ENCODE results near the gene PDE8B. TPM values are rescaled to one million over a fixed set of nuclear protein-coding genes. Genes with fewer than 3 reads are reported as not detected.
A peak's percentile ranks its signal among the peaks of the same experiment; 100 is the strongest.

PDE8B gene
- total RNA-seq = under 1 TPM in 1 of 2 donors, not detected in 1; 0.10 TPM

DNA sequence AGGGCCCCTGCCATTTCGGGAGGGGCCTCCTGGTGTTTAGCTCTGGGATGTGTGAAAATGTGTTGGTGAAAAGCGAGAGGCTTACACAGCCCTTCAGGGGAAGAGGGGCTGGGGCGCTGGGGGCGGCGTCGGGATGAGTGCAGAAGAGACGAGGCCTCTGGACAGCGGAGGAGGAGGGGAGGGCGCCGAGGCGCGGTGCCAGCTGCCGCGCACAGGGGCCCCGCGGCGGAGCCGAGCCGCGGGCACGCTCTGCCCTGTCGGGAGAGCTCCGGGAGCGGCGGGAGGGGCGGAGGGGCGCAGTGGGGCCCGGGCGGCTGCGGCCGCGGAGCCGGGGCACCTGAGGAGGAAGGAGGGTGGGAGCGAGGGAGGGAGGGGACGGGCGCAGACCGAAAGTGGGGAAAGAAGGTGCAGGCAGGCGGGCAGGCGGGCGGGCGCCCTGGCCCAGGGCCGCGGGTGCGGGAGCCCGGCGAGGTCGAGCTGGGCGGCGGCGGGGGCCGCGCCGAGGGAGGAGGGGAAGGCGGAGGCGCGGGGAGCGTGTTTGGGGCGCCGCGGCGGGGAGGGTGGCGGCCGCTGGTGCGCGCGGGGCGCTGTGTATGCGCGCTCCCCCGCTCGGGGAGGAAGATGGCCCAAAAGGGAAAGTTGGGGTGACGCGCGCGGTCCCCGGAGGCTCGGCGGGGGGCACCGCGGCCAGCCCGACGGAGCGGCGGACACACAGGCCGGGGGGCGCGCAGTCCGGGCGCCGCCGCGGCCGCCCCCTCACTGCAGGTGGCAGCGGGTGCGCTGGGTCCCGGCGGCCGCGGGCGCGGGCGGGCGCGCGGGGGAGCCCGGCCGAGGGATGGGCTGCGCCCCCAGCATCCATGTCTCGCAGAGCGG, at the start of gene PDE8B:
TSS of gene PDE8B (plus strand) at position 590 of the 873 bp plus-strand sequence. CDS start at position 836, 246 bp downstream.
- DNase-seq (ENCODE audit: low spot score in 2 of 2) (peak in 1 of 2 donors; percentile 20), ATAC-seq (peak; percentile 26 to 68)
- Mint-ChIP-seq H3K36me3 (peaks cover 6 to 12% of the 10 kb centered on the region in 2 donors), H3K9me3 (no peaks in the 10 kb centered on the region), H3K27ac (no peak within 1 kb of the TSS)

DNA sequence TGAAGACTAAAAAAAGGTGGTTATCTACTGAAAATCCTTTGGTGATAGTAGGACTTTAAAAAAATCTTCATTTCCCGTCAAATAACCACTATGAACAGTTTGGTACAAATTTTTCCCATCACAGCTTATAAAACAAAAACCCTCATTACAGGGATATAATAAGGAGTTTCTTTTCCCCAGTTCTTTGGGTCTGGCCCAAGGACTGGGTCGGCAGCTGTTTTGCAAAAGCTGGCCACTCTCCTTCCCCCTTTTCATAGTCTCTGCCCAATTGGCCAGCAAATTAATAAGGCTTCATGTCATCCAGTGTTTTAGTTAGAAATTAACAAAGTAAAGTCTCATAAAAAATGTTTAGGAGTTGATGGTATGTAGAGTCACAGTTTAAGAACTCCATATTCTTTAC, 47.0 kb upstream of the PDE8B start:
- no peak for DNase-seq (ENCODE audit: low spot score in 2 of 2)
- ATAC-seq = no peak
- Mint-ChIP-seq H3K9me3 (no peaks in the 10 kb centered on the region), H3K27ac (no peak overlapping the region), H3K36me3 (no peaks in the 10 kb centered on the region)

DNA sequence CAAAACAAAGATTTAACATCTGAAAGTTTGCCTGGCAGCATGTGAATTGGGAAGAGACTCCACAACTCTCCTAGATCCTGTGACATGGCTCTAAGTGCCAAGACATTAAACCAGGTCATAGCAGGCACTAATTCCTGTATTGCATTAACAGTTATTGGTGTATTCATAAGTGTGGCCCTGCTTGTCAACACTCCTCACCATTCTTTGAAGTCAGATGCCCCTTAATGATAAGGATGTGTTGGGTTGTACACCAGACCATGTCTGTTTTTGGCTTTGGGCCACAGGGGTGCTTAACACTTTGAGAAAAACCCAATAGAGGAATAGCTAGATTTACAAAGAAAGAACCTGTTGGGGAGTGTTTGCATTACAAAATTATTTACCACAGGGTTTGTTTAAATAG, 43.4 kb upstream of the PDE8B start:
- H3K36me3 Mint-ChIP-seq = no peaks in the 10 kb centered on the region
- no peak overlapping the region for H3K27ac Mint-ChIP-seq
- DNase-seq (ENCODE audit: low spot score in 2 of 2) (no peak), ATAC-seq (no peak)
- H3K9me3 Mint-ChIP-seq = no peaks in the 10 kb centered on the region

DNA sequence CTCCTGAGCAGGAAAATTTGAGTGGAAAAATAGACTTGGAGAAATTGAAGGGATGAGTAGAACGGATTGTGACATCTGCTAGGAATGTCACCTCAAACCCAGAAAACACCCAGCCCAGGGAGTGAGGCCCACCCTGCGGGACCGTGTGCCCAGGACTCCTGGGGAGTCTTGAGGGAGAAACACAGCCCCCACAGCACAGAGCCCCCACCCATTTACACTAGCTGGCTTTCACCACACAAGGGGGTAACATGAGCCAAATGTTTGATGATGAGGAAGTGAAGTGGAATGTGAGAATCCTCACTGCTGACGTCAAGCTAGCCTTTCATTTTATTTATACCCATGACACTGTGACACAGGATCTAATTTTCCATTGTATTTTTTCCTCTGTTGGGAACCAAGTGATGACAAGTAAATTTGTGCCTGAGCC, 42.8 kb upstream of the PDE8B start:
- DNase-seq (ENCODE audit: low spot score in 2 of 2) (no peak), ATAC-seq (no peak)
- no peak overlapping the region for H3K27ac Mint-ChIP-seq
- H3K36me3 Mint-ChIP-seq = no peaks in the 10 kb centered on the region
- no peaks in the 10 kb centered on the region for H3K9me3 Mint-ChIP-seq

- no peak for ATAC-seq
- Mint-ChIP-seq H3K36me3 (no peaks in the 10 kb centered on the region), H3K27ac (no peak overlapping the region), H3K9me3 (no peaks in the 10 kb centered on the region)
- no peak for DNase-seq (ENCODE audit: low spot score in 2 of 2)
Measured at GRCh38 chr5:77168161-77168878, 42.2 kb upstream of the PDE8B start.

DNA sequence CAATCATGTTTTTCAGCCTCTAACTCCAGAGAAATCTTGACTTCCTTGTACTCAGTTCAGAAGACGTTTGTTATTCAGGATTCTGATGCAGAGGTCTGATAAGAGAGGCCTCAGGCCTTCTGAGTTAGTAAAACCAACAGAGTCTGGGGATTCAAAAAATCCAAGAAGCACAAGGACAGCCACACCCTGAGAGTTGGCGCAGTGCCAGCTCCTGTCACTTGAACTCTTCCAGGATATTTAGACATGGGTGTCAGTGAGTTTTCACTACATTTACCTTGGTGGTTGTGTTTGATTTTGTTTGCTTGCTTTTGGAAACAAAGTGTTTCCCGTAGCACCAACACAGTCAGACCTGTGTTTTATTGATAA, 41.6 kb upstream of the PDE8B start:
- Mint-ChIP-seq H3K27ac (no peak overlapping the region), H3K9me3 (no peaks in the 10 kb centered on the region), H3K36me3 (no peaks in the 10 kb centered on the region)

DNA sequence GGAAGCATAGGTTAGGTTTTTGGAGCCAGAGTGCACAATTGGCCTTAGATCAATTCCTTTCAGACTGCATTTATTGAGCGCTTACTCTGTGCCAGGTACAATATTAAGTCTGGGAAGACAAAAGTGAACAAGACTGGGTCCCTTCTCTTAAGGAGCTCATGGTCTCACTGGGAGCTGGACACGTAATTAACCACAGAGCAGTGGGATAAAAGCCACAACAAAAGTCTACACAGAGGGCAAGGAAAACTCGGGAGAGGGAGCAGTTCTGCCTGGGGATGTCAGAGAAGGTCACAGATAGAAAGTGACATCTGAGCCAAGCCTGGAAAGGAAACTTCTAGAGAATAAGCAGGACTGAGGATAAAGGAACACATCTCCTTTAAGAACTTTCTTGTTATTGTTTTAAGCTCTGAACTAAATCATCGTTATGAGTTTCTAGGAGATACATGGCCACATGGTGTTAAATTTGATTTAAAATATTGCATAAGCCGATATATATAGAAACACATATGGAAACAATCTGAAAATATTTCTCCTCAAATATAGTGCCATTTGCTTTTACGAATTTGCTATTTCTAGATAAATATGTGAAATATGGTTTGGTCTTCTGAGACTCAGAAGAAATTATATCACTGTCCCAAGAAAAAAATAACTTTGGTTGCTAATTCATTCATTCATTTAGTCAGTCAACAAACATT, 40.1 kb upstream of the PDE8B start:
- no peak for DNase-seq (ENCODE audit: low spot score in 2 of 2)
- no peak overlapping the region for H3K27ac Mint-ChIP-seq
- no peaks in the 10 kb centered on the region for H3K36me3 Mint-ChIP-seq
- no peak for ATAC-seq
- H3K9me3 Mint-ChIP-seq = no peaks in the 10 kb centered on the region

More for the DNA sequence above, 41.6 kb upstream of the PDE8B start:
- ATAC-seq (no peak), DNase-seq (ENCODE audit: low spot score in 2 of 2) (no peak)

DNA sequence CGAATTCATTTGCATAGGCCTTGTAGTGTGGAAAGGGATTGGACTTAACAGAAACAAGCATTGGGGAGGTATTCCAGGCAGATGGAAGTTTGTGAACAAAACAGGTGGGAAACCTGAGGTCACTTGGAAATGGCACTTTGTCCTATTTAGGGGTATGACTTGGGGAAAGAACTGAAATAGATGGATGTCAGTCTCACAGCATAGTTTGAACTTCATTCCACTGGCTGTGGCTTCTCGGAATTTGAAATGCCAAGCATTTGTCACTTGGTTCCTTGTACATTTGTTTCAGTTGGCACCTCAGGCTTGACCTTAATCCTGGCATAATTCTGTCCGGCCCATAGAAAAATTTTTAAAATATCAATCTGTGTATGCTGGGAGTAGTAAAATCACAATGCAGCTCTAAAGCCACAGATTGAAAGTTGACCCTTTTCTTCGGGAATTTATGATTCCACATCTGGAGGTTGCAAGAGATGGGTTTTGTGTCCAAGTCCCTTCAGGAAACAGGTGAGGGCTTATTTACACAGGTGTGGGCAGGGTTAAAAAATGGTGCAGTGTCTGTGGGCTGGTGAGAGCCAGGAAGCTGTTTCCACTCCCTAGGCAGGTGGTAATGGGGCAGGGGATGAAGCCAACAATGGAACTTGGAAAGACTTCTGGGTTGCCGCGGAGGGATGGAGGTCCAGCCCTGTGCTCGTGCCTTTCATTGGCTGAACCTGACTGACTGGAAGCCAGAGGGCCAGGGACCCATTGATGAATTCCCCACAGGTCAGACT, 39.2 kb upstream of the PDE8B start:
- Mint-ChIP-seq H3K27ac (no peak overlapping the region), H3K36me3 (no peaks in the 10 kb centered on the region), H3K9me3 (no peaks in the 10 kb centered on the region)
- DNase-seq (ENCODE audit: low spot score in 2 of 2) (no peak), ATAC-seq (no peak)

- Mint-ChIP-seq H3K9me3 (no peaks in the 10 kb centered on the region), H3K36me3 (no peaks in the 10 kb centered on the region), H3K27ac (no peak overlapping the region)
- no peak for ATAC-seq
- no peak for DNase-seq (ENCODE audit: low spot score in 2 of 2)
Measured at GRCh38 chr5:77172713-77173328, 37.7 kb upstream of the PDE8B start.

DNA sequence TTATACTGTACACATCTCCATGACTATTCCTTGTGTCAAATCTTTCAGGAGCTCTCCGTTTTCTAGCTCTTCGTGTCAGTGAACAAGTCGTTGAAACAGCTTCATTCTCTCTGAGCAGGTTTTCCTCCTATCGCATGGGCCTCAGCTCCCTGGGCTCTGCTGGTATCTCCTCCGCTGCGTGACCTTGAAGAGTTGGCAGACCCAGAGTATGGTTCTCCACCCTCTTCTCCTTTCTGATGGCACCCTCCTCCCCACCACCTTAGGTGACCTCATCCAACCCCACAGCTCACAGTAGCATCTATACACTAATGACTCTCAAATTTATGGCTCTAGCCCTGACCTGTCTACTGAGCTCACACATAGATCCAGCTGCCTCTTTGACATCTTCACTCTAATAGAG, 36.0 kb upstream of the PDE8B start:
- Mint-ChIP-seq H3K36me3 (no peaks in the 10 kb centered on the region), H3K27ac (no peak overlapping the region), H3K9me3 (no peaks in the 10 kb centered on the region)
- no peak for DNase-seq (ENCODE audit: low spot score in 2 of 2)
- no peak for ATAC-seq

DNA sequence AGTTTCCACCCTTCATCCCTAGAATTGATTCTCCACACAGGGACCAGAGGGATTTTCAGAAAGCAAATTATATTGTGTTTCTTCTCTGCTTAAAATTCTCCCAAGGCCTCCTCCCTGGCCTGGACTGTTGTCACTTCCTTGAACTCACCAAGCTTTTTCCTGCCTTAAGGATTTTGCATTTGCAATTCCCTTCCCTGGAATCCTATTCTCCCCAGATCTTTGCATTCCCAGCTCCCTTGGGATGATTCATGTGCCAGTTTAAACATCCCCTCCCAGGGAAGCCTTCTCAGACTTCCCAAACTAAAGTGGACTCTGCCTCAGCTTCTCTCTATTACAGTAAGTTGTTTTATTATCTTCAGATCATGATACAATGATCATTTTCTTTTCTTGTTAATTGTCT, 35.2 kb upstream of the PDE8B start:
- H3K9me3 Mint-ChIP-seq = no peaks in the 10 kb centered on the region
- no peak for DNase-seq (ENCODE audit: low spot score in 2 of 2)
- no peak overlapping the region for H3K27ac Mint-ChIP-seq

GRCh38 chr5:77176429-77176828, 34.1 kb upstream of the PDE8B start:
- Mint-ChIP-seq H3K9me3 (no peaks in the 10 kb centered on the region), H3K36me3 (no peaks in the 10 kb centered on the region), H3K27ac (no peak overlapping the region)
- DNase-seq (ENCODE audit: low spot score in 2 of 2) (no peak), ATAC-seq (no peak)

More for the DNA sequence above, 35.2 kb upstream of the PDE8B start:
- H3K36me3 Mint-ChIP-seq = no peaks in the 10 kb centered on the region
- ATAC-seq = no peak

DNA sequence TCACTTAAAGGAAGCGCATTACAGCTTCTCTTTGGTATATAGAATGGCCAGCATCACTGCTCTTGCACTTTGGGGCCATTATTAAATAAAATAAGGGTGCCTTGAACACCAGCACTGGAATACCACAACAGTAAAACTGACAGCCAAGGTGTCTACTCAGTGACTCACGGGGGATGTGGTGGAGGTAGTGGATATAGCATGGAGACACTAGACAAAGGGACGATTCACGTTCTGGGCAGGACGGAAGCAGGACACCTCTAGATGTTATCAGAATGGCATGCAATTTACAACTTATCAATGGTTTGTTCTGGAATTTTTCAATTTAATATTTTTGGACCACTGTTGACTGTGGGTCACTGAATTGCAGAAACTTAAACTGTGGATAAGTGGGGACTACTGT, 32.9 kb upstream of the PDE8B start:
- Mint-ChIP-seq H3K36me3 (no peaks in the 10 kb centered on the region), H3K27ac (no peak overlapping the region), H3K9me3 (no peaks in the 10 kb centered on the region)
- ATAC-seq (no peak), DNase-seq (ENCODE audit: low spot score in 2 of 2) (no peak)

DNA sequence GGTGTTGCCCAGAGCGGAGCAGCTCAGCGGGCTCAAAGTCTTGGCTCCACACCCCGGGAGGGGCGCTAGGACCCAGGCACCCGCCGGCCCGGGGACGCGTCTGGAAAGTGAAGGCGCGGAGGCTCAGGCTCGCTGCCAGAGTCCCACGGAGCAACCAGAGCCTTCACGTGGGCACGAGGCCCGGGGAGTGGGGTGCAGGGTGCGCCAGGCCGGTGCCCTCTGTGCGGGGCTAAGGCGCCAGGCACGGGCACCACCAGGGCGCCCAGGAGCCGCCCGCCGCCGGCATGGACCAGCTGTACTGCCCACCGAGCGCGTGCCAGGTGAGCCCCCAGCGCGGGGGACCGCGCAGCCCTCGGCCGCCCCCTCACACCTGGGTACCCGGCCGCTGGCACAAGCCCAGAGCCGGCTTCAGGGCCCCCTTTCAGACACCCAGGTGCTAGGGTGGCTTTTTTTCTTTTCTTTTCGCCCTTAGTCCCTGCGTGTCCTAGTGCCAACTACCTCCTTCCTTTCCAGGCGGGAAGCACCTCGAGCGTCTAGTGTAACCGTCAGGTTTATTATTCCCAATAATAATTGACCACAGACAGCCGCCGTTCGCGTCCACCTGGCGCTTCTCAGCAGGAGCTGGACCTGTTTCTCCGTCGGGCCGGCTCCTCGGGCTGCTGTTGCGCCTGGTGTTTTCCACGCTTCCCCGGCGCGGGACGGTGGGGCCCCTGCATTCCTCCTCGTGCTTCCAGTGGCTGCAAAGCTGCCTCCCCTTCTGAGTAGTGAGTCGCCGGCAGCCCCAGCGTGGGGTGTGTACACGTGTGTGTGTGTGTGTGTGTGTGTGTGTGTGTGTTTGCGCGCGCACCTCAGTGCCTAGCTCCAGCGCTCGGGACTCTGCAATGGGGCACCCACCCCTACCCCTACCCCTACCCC, 30.1 kb upstream of the PDE8B start:
- no peak overlapping the region for H3K27ac Mint-ChIP-seq
- H3K9me3 Mint-ChIP-seq = no peaks in the 10 kb centered on the region
- no peak for DNase-seq (ENCODE audit: low spot score in 2 of 2)
- H3K36me3 Mint-ChIP-seq = no peaks in the 10 kb centered on the region
- ATAC-seq = peak; percentile 18 to 20

GRCh38 chr5:77181173-77181572, 29.3 kb upstream of the PDE8B start:
- ATAC-seq (no peak), DNase-seq (ENCODE audit: low spot score in 2 of 2) (no peak)
- no peaks in the 10 kb centered on the region for H3K36me3 Mint-ChIP-seq
- H3K9me3 Mint-ChIP-seq = no peaks in the 10 kb centered on the region
- no peak overlapping the region for H3K27ac Mint-ChIP-seq

Data from activated naive CD4-positive, alpha-beta T cell treated with anti-CD3 and anti-CD28 coated beads, Interleukin-2, amount 50 U/mL, for 72 hours (primary cell).